Measurements from ENCODE around the gene RTCA. TPM values are rescaled to one million over a fixed set of nuclear protein-coding genes. Genes with fewer than 3 reads are reported as not detected.
A peak's percentile ranks its signal among the peaks of the same experiment; 100 is the strongest.
"Not testable (repeated sequence)": the region's sequence is repeated elsewhere in the genome, so short reads cannot be mapped to it uniquely, and the experiment has no call there.

RTCA gene
- polyA plus RNA-seq, 6 donors from 2014 or later = 11.1 to 21.8 (median 16.0) TPM

- H3K36me3 Mint-ChIP-seq = peaks cover 9 to 18% of the 10 kb centered on the region in 2 donors
- no peak for DNase-seq
- H3K27me3 Mint-ChIP-seq = no peaks in the 10 kb centered on the region
- H3K9me3 Mint-ChIP-seq = peaks cover 0 to 4% (median 0%) of the 10 kb centered on the region in 7 donors
- peaks cover 30 to 38% (median 32%) of the 10 kb centered on the region in 3 donors for H3K4me1 Mint-ChIP-seq
- H3K4me3 Mint-ChIP-seq = peak overlapping the region; percentile 44 to 100 (median 99)
- H3K27ac Mint-ChIP-seq = peak overlapping the region in 2 of 6 donors; percentile 58 to 73
- no peak for ATAC-seq (ENCODE audit: low read depth in 2 of 2)
Measured at GRCh38 chr1:100267284-100267683, 1.3 kb downstream of the RTCA start.

- peak overlapping the region in 3 of 8 donors; percentile 52 to 99 (median 96) for H3K4me3 Mint-ChIP-seq
- no peak for ATAC-seq (ENCODE audit: low read depth in 2 of 2)
- DNase-seq = no peak
- no peak overlapping the region for H3K27ac Mint-ChIP-seq
- H3K4me1 Mint-ChIP-seq = peaks cover 30 to 38% (median 32%) of the 10 kb centered on the region in 3 donors
- no peaks in the 10 kb centered on the region for H3K27me3 Mint-ChIP-seq
- H3K36me3 Mint-ChIP-seq = peaks cover 9 to 18% of the 10 kb centered on the region in 2 donors
- H3K9me3 Mint-ChIP-seq = peaks cover 0 to 4% (median 0%) of the 10 kb centered on the region in 7 donors
Measured at GRCh38 chr1:100268202-100268601, 2.2 kb downstream of the RTCA start.

- DNase-seq = peak; percentile 10
- Mint-ChIP-seq H3K36me3 (peaks cover 27 to 35% of the 10 kb centered on the region in 2 donors), H3K9me3 (no peaks in the 10 kb centered on the region), H3K4me1 (peaks cover 0 to 5% (median 0%) of the 10 kb centered on the region in 3 donors), H3K27ac (peak overlapping the region in 1 of 6 donors; percentile 4), H3K4me3 (no peak overlapping the region), H3K27me3 (no peaks in the 10 kb centered on the region)
- peak; percentile 37 to 50 for ATAC-seq (ENCODE audit: low read depth in 2 of 2)
Measured at GRCh38 chr1:100277866-100278265, 11.8 kb downstream of the RTCA start.

- peak overlapping the region in 4 of 6 donors; percentile 3 to 59 (median 42) for H3K27ac Mint-ChIP-seq
- peaks cover 0 to 5% (median 0%) of the 10 kb centered on the region in 3 donors for H3K4me1 Mint-ChIP-seq
- H3K36me3 Mint-ChIP-seq = peaks cover 26 to 27% of the 10 kb centered on the region in 2 donors
- H3K4me3 Mint-ChIP-seq = no peak overlapping the region
- no peak for DNase-seq
- no peak for ATAC-seq (ENCODE audit: low read depth in 2 of 2)
- H3K27me3 Mint-ChIP-seq = no peaks in the 10 kb centered on the region
- H3K9me3 Mint-ChIP-seq = no peaks in the 10 kb centered on the region
Measured at GRCh38 chr1:100279358-100279923, 13.4 kb downstream of the RTCA start.

DNA sequence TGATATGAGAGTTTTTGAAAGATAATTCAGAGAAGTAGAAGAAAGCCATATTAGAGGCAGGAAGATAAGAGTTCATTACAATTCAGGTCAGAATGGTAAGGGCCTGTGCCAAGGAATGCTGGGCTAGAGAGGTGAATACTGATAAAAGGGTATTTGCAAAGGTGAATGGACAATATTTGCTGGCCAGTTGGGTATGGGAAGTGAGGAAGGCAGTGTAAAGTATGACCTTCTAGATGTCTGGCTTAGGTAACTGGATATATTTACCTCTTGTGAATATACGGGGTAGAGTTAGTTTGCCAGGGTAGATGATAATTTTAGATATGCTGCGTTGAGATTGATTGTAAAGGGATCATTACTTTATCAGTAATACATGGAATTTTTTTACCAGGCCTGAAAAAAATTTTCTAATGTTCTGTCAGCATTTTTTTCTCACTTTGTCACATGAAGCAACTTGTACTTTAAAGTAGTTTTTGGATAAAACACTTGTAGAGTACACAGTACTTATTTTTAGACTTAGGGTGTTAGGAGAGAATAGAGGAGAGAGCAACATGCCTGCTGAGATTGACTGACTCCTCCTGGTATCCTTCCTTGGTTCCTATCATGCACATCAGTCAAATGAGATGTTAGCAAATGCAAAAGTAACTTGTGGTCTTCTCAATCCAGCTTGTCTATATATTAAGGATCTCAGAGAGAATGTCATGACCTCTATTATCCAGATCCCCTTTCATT, 14.1 kb downstream of the RTCA start:
- Mint-ChIP-seq H3K27me3 (no peaks in the 10 kb centered on the region), H3K4me1 (peaks cover 0 to 5% (median 0%) of the 10 kb centered on the region in 3 donors), H3K27ac (peak overlapping the region in 3 of 6 donors; percentile 3 to 39 (median 5)), H3K36me3 (peaks cover 27 to 29% of the 10 kb centered on the region in 2 donors), H3K4me3 (no peak overlapping the region), H3K9me3 (no peaks in the 10 kb centered on the region)
- no peak for DNase-seq
- ATAC-seq (ENCODE audit: low read depth in 2 of 2) = no peak

DNA sequence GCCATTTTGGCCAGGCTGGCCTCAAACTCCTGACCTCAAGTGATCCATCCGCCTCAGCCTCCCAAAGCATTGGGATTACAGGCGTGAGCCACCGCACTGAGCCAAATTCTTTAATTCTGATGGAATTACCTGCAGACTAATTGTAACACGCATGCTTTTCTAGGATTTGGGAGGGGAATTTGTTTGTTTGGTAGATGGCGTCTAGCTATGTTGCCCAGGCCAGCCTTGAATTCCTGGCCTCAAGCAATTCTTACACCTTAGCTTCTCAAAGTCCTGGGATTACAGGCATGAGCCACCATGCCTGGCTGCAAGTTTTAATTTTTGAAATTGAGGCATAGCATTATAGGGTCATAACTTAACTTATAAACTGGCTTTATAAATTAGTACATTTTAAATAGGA, 18.6 kb downstream of the RTCA start:
- Mint-ChIP-seq H3K4me3 (no peak overlapping the region), H3K36me3 (peaks cover 24 to 26% of the 10 kb centered on the region in 2 donors), H3K9me3 (no peaks in the 10 kb centered on the region), H3K4me1 (peaks cover 0 to 3% (median 0%) of the 10 kb centered on the region in 3 donors), H3K27me3 (no peaks in the 10 kb centered on the region), H3K27ac (peak overlapping the region in 1 of 6 donors; percentile 15)
- ATAC-seq (ENCODE audit: low read depth in 2 of 2) (no peak), DNase-seq (no peak)

DNA sequence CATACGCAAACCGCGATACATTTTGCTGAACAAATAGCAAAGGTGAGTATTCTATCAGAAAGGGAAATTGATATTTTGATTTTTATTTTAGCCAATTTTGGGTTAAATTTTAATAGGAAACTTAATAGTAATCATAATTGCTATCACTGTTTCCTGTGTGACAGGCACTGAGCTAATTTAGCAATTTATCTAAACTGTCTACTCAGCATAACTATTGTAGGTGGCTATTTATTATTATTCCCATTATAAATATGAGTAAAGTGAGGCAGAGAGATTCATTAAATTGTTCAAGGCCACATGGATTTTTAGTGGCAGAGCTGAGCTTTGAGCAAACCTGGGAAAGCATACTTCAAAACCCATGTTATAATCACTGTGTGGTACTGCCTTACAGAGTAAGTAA, 21.1 kb downstream of the RTCA start:
- no peak for ATAC-seq (ENCODE audit: low read depth in 2 of 2)
- Mint-ChIP-seq H3K27me3 (no peaks in the 10 kb centered on the region), H3K4me3 (no peak overlapping the region), H3K4me1 (no peaks in the 10 kb centered on the region), H3K36me3 (peaks cover 16 to 18% of the 10 kb centered on the region in 2 donors), H3K27ac (no peak overlapping the region), H3K9me3 (no peaks in the 10 kb centered on the region)
- DNase-seq = no peak

DNA sequence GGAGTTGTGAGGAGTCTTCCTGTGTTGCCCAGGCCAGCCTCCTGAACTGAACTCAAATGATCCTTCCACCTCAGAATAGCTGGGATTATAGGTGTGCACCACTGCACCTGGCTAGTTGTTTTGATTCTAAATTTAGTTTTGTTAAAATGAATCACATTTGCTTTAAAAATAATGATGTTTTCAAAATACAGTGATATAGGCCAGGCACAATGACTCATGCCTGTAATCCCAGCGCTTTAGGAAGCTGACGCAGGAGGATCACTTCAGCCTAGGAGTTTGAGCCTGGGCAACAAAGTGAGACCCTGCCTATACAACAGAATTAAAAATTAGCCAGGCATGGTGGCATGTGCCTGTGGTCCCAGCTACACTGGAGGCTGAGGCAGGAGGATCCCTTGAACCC, 24.3 kb downstream of the RTCA start:
- DNase-seq (no peak), ATAC-seq (ENCODE audit: low read depth in 2 of 2) (no peak)
- Mint-ChIP-seq H3K4me3 (no peak overlapping the region), H3K4me1 (no peaks in the 10 kb centered on the region), H3K27ac (peak overlapping the region in 2 of 6 donors; percentile 29 to 54), H3K36me3 (peaks cover 15 to 22% of the 10 kb centered on the region in 2 donors), H3K9me3 (no peaks in the 10 kb centered on the region), H3K27me3 (no peaks in the 10 kb centered on the region)

- Mint-ChIP-seq H3K4me3 (no peak overlapping the region), H3K27me3 (no peaks in the 10 kb centered on the region), H3K27ac (peak overlapping the region in 2 of 6 donors; percentile 16 to 72), H3K4me1 (no peaks in the 10 kb centered on the region), H3K36me3 (peaks cover 0 to 10% of the 10 kb centered on the region in 2 donors), H3K9me3 (peaks cover 0 to 6% (median 0%) of the 10 kb centered on the region in 7 donors)
- ATAC-seq (ENCODE audit: low read depth in 2 of 2) = no peak
- no peak for DNase-seq
Measured at GRCh38 chr1:100292711-100293110, 26.7 kb downstream of the RTCA start.

- no peak overlapping the region for H3K27ac Mint-ChIP-seq
- no peaks in the 10 kb centered on the region for H3K4me1 Mint-ChIP-seq
- peaks cover 0 to 6% (median 0%) of the 10 kb centered on the region in 7 donors for H3K9me3 Mint-ChIP-seq
- H3K4me3 Mint-ChIP-seq = no peak overlapping the region
- peaks cover 0 to 10% of the 10 kb centered on the region in 2 donors for H3K36me3 Mint-ChIP-seq
- no peak for DNase-seq
- no peak for ATAC-seq (ENCODE audit: low read depth in 2 of 2)
- no peaks in the 10 kb centered on the region for H3K27me3 Mint-ChIP-seq
Measured at GRCh38 chr1:100296140-100296539, 30.1 kb downstream of the RTCA start.

- not testable (repeated sequence) for ATAC-seq (ENCODE audit: low read depth in 2 of 2); H3K36me3 Mint-ChIP-seq; H3K4me1 Mint-ChIP-seq; H3K27me3 Mint-ChIP-seq; H3K4me3 Mint-ChIP-seq; H3K9me3 Mint-ChIP-seq; DNase-seq; H3K27ac Mint-ChIP-seq
Measured at GRCh38 chr1:100296997-100297396, 31.0 kb downstream of the RTCA start.

GRCh38 chr1:100298512-100298911, 32.5 kb downstream of the RTCA start:
- H3K27ac Mint-ChIP-seq = peak overlapping the region in 1 of 6 donors; percentile 67
- no peak for DNase-seq
- ATAC-seq (ENCODE audit: low read depth in 2 of 2) = no peak
- H3K36me3 Mint-ChIP-seq = no peaks in the 10 kb centered on the region
- H3K27me3 Mint-ChIP-seq = no peaks in the 10 kb centered on the region
- peak overlapping the region in 1 of 8 donors; percentile 53 for H3K4me3 Mint-ChIP-seq
- H3K4me1 Mint-ChIP-seq = no peaks in the 10 kb centered on the region
- peaks cover 0 to 6% (median 0%) of the 10 kb centered on the region in 7 donors for H3K9me3 Mint-ChIP-seq

- Mint-ChIP-seq H3K4me3 (no peak overlapping the region), H3K27me3 (no peaks in the 10 kb centered on the region), H3K4me1 (no peaks in the 10 kb centered on the region), H3K9me3 (peaks cover 0 to 6% (median 0%) of the 10 kb centered on the region in 7 donors), H3K36me3 (no peaks in the 10 kb centered on the region), H3K27ac (no peak overlapping the region)
- DNase-seq = no peak
- ATAC-seq (ENCODE audit: low read depth in 2 of 2) = no peak
Measured at GRCh38 chr1:100299521-100300222, 33.7 kb downstream of the RTCA start.

Data from naive B cell (primary cell).